ENCODE results near the gene ADAM12.

DNA sequence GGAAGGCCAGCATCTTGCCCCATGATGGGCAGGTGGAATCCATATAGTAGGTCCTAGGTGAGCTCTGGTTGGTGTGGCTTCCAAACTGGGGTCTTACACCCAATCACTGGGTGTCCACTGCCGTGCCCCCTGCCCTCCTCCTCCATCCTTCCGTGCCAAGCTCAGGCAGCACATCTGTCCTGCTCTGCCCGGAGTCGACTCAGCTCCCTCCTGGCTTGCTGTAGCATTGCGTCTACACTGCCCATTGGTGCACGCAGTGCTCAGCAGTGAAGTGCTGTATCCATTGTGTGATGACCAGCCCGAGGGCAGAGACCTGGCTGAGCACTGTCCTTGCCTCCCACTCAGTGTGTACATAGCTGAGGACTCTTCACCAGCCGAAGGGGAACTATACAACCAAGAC lies 148.4 kb downstream of the ADAM12 start:
- TF ChIP-seq EZH2 (IDR thresholded peaks at IDR 0.05) (no peak), EZH2phosphoT487 (IDR thresholded peaks at IDR 0.05; ENCODE audit: borderline replicate concordance) (no peak), CTCF (IDR thresholded peaks at IDR 0.05 in 2 of 3, conservative IDR thresholded peaks at IDR 0.05 in 1 of 3; ENCODE audit: borderline replicate concordance in 1 of 3, insufficient read depth in 1 of 3, low read depth in 2 of 3, low read length in 2 of 3) (no peak), POLR2A (IDR thresholded peaks at IDR 0.05; ENCODE audit: borderline replicate concordance, extremely low read depth, insufficient read depth, insufficient read length) (no peak)
- TF ChIP-seq, protein P1, sequence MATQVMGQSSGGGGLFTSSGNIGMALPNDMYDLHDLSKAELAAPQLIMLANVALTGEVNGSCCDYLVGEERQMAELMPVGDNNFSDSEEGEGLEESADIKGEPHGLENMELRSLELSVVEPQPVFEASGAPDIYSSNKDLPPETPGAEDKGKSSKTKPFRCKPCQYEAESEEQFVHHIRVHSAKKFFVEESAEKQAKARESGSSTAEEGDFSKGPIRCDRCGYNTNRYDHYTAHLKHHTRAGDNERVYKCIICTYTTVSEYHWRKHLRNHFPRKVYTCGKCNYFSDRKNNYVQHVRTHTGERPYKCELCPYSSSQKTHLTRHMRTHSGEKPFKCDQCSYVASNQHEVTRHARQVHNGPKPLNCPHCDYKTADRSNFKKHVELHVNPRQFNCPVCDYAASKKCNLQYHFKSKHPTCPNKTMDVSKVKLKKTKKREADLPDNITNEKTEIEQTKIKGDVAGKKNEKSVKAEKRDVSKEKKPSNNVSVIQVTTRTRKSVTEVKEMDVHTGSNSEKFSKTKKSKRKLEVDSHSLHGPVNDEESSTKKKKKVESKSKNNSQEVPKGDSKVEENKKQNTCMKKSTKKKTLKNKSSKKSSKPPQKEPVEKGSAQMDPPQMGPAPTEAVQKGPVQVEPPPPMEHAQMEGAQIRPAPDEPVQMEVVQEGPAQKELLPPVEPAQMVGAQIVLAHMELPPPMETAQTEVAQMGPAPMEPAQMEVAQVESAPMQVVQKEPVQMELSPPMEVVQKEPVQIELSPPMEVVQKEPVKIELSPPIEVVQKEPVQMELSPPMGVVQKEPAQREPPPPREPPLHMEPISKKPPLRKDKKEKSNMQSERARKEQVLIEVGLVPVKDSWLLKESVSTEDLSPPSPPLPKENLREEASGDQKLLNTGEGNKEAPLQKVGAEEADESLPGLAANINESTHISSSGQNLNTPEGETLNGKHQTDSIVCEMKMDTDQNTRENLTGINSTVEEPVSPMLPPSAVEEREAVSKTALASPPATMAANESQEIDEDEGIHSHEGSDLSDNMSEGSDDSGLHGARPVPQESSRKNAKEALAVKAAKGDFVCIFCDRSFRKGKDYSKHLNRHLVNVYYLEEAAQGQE (IDR thresholded peaks at IDR 0.05; ENCODE audit: low read depth): no peak
